ENCODE measurements around the gene OR52A1. TPM values are rescaled to one million over a fixed set of nuclear protein-coding genes. Genes with fewer than 3 reads are reported as not detected.
A peak's percentile ranks its signal among the peaks of the same experiment; 100 is the strongest.

Gene OR52A1
- total RNA-seq, 1 experiment from 2014 or later, result 0.42 TPM

DNA sequence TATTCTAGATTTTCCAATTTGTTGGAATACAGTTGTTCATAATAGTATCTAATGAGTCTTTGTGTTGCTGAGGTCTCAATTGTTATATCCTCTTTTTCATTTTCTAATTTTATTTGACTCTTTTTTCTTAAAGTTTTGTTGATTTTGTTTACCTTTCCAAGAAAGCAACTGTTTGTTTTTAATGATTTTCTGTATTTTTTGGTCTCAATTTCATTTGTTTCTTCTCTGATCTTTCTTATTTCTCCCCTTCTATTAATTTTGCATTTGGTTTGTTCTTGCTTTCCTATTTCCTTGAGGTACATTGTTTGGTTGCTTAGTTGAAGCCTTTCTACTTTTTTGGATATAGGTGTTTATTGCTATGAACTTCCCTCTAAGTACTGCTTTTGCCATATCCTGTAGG is 5.2 kb upstream of the OR52A1 start:
- Histone ChIP-seq H2BK20ac (ENCODE audit: low read depth, low read length, poor library complexity, severe bottlenecking) (no peak overlapping the region), H2BK5ac (ENCODE audit: insufficient read length, low read length) (no peak overlapping the region), H4K5ac (ENCODE audit: insufficient read length, low read depth, low read length) (no peak overlapping the region), H2AFZ (ENCODE audit: low read length) (no peak overlapping the region), H3K18ac (ENCODE audit: insufficient read length, low read depth, low read length) (no peak overlapping the region), H3T11ph (ENCODE audit: low read length) (no peak overlapping the region), H3K9me3 (ENCODE audit: control insufficient read depth, low read depth, low read length) (no peaks in the 10 kb centered on the region), H3K14ac (ENCODE audit: insufficient read depth, low read length) (no peak overlapping the region), H2BK12ac (ENCODE audit: insufficient read length, low read depth, low read length) (no peak overlapping the region), H3K4me1 (ENCODE audit: insufficient read depth, low read length) (no peaks in the 10 kb centered on the region), H3K4ac (ENCODE audit: low read depth, low read length) (no peak overlapping the region), H3K4me2 (ENCODE audit: insufficient read depth, insufficient read length, low read length) (no peak overlapping the region), H4K20me1 (ENCODE audit: control insufficient read depth, insufficient read depth, insufficient read length) (no peaks in the 10 kb centered on the region), H3K79me1 (ENCODE audit: insufficient read depth, low read depth, low read length, poor library complexity, severe bottlenecking) (no peaks in the 10 kb centered on the region), H3K23me2 (ENCODE audit: insufficient read length, low read depth, low read length, poor library complexity, severe bottlenecking) (no peaks in the 10 kb centered on the region), H3K23ac (ENCODE audit: insufficient read length, low read depth, low read length) (no peak overlapping the region), H3K79me2 (ENCODE audit: insufficient read depth, low read length) (no peaks in the 10 kb centered on the region), H2BK15ac (ENCODE audit: low read depth, low read length) (no peak overlapping the region), H3K27ac (ENCODE audit: insufficient read length, low read depth, low read length) (no peak overlapping the region), H3K27me3 (ENCODE audit: insufficient read depth, low read length) (no peaks in the 10 kb centered on the region), H2AK5ac (ENCODE audit: insufficient read length, low read length) (no peak overlapping the region), H4K8ac (replicated peaks; ENCODE audit: insufficient read length, low read depth, low read length) (no peak overlapping the region), H4K91ac (ENCODE audit: insufficient read length, low read depth, low read length) (no peak overlapping the region), H3K56ac (ENCODE audit: insufficient read length, low read depth, low read length) (no peak overlapping the region), H3K9ac (ENCODE audit: extremely low read depth, insufficient read length, low read length) (no peak overlapping the region), H2BK120ac (ENCODE audit: low read depth, low read length, poor library complexity, severe bottlenecking) (no peak overlapping the region)
- DNase-seq, result no peak
- peaks cover 4 to 11% of the 10 kb centered on the region in 2 experiments; a peak in 4 of 5 replicates for H3K9me3 Mint-ChIP-seq
- H3K4me3 Mint-ChIP-seq, result no peak overlapping the region; a peak in 1 of 5 replicates
- H3K27ac Mint-ChIP-seq, result peak overlapping the region in 1 of 3 experiments; percentile 85; a peak in 1 of 7 replicates
- H3K27me3 Mint-ChIP-seq (ENCODE audit: low read depth), result no peaks in the 10 kb centered on the region; the same call in 1 of the 2 replicates
- peaks cover 0 to 11% (median 6%) of the 10 kb centered on the region in 3 experiments for H3K36me3 Mint-ChIP-seq (ENCODE audit: insufficient read depth in 1 of 3, low read depth in 3 of 3)
- H3K4me1 Mint-ChIP-seq, result peaks cover 14 to 18% of the 10 kb centered on the region in 2 experiments
- TF ChIP-seq, protein P1, sequence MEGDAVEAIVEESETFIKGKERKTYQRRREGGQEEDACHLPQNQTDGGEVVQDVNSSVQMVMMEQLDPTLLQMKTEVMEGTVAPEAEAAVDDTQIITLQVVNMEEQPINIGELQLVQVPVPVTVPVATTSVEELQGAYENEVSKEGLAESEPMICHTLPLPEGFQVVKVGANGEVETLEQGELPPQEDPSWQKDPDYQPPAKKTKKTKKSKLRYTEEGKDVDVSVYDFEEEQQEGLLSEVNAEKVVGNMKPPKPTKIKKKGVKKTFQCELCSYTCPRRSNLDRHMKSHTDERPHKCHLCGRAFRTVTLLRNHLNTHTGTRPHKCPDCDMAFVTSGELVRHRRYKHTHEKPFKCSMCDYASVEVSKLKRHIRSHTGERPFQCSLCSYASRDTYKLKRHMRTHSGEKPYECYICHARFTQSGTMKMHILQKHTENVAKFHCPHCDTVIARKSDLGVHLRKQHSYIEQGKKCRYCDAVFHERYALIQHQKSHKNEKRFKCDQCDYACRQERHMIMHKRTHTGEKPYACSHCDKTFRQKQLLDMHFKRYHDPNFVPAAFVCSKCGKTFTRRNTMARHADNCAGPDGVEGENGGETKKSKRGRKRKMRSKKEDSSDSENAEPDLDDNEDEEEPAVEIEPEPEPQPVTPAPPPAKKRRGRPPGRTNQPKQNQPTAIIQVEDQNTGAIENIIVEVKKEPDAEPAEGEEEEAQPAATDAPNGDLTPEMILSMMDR (conservative IDR thresholded peaks at IDR 0.05), result no peak

Data from H9 (cell line).